ENCODE results near the gene NMUR1. TPM values are rescaled to one million over a fixed set of nuclear protein-coding genes. Genes with fewer than 3 reads are reported as not detected.

The NMUR1 gene
- total RNA-seq, 1 experiment from 2014 or later = not detected

DNA sequence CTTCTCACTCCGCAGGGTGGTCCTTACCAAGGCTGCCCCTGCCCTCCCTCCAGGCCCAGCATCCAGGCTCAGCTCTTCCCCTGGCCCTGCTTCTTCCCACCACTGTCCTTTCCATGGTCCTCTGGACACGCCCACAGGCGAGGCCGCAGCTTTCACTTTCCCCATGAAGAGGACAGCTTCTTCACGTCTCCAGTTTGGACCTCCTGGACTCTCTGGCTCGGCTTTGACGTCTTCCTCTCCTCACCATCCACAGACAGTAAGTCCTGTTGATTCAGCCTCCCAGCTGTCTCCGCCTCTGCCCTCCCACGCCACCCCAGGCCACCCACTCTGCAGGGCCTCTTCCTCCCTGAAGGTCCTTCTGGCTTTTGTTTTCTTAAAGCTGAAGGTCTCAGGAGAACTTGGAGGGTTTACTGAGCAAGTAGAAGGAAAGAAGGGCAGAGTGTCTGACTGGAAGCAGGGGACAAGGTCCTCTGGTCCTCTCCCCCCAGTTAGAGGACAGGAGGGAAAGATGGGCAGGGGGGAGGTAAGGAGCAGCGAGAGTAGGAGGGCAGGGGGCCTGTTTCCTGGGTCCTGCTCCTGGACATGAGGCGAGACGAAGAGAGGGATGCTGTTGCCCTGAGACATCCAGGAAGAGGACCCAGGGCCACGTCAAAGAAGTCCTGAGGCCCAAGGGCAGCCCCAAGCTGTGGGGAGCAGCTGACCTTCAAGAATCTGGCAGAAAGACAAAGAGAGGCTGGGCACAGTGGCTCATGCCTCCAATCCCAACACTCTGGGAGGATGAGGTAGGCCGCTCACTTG is 24.7 kb upstream of the NMUR1 start:
- no peak for DNase-seq (ENCODE audit: low read depth)

GRCh38 chr2:231554327-231554726 is 24.1 kb upstream of the NMUR1 start:
- no peak for DNase-seq (ENCODE audit: low read depth)

- no peak for DNase-seq (ENCODE audit: low read depth)
These were observed 22.5 kb upstream of the NMUR1 start for GRCh38 chr2:231552752-231553151.

- DNase-seq (ENCODE audit: low read depth) = no peak
These were observed 19.4 kb upstream of the NMUR1 start for GRCh38 chr2:231549446-231550239.

DNA sequence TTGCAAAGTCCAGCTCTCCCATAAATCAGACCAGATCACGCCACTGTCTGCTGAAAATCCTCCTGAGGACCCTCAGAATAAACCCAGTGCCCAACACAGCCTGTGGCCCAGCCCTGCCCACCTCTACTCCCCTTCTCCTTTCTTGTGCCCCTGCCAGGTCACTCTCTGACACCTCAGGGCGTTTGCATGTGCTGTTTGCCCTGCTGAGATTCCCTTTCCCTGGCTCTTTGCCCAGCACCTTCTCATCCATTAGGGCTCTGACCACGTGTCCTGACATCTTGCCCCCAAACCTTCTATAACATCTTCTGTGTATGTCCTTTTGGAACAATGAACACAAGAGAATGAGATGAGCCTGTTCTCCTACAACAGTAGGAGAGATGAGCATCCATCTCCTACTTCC is 18.5 kb upstream of the NMUR1 start:
- no peak for DNase-seq (ENCODE audit: low read depth)

DNA sequence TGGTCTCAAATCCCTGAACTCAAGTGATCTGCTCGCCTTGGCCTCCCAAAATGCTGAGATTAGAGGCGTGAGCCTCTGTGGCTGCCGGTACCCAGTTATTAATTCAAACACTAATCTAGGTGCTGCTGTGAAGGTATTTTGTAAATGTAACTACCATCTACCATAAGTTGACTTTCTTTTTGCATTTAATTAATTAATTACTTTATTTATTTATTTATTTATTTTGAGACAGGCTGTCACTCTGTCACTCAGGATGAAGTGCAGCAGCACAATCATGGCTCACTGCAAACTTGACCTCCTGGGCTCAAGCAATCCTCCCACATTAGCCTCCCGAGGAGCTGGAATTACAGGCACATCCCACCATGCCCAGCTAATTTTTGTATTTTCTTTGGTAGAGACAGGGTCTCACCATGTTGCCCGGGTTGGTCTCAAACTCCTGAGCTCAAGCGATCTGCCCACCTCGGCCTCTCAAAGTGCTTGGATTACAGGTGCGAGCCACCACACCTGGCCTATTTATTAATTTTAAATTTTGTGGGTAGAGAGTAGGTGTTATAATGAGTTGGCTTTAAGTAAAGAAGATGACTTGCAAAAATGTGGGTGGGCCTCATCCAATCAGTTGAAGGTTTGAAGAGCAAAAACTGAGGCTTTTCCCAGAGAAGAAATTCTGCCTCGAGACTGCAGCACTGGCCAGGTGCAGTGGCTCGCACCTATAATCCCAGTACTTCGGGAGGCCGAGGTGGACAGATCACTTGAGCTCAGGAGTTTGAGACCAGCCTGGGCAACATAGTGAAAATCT is 17.3 kb upstream of the NMUR1 start:
- no peak for DNase-seq (ENCODE audit: low read depth)

- no peak for DNase-seq (ENCODE audit: low read depth)
These were observed 15.9 kb upstream of the NMUR1 start for GRCh38 chr2:231546014-231546715.

GRCh38 chr2:231545105-231545902 is 15.1 kb upstream of the NMUR1 start:
- peak; percentile 83 for DNase-seq (ENCODE audit: low read depth)

- no peak for DNase-seq (ENCODE audit: low read depth)
These were observed 11.9 kb upstream of the NMUR1 start for GRCh38 chr2:231542136-231542535.

- DNase-seq (ENCODE audit: low read depth) = no peak
These were observed 11.4 kb upstream of the NMUR1 start for GRCh38 chr2:231541645-231542044.

- DNase-seq (ENCODE audit: low read depth) = no peak
These were observed 9.7 kb upstream of the NMUR1 start for GRCh38 chr2:231539991-231540390.

DNA sequence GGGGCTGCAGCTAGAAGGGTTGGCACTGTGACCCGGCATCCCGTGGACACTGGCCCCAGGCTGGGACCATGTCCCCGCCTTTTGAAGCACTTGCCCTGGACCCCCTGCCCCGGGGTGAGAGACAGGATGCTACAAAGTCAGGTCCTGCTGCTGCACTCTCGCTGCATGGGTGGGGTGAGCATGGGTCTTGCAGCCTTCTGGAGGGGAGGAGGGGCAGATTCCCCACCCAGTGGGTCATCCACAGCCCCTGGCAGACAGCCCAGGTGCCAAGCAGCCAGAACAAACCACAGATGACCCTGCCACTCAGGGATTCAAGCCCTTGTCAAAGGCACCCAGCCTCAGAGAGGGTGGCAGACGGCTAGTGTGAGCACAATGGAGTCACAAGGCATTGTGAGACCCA is 5.7 kb upstream of the NMUR1 start:
- DNase-seq (ENCODE audit: low read depth) = no peak

- no peak for DNase-seq (ENCODE audit: low read depth)
These were observed 3.5 kb upstream of the NMUR1 start for GRCh38 chr2:231533777-231534125.

GRCh38 chr2:231533086-231533776 is 3.0 kb upstream of the NMUR1 start:
- DNase-seq (ENCODE audit: low read depth) = no peak

DNA sequence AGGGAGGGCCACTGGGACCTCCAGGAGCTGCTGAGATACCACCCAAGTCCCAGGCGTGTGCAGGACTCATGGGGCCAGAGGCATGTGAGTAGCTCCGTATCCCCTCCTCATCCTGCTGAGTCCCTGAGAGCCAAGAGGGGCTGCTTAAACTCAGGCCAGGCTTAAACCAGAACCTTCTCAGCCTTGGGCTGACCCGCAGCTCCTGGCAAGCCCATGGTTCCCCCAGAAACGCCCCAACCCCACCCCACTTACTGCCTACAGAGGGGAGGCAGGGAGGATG is 2.5 kb upstream of the NMUR1 start:
- no peak for DNase-seq (ENCODE audit: low read depth)

DNA sequence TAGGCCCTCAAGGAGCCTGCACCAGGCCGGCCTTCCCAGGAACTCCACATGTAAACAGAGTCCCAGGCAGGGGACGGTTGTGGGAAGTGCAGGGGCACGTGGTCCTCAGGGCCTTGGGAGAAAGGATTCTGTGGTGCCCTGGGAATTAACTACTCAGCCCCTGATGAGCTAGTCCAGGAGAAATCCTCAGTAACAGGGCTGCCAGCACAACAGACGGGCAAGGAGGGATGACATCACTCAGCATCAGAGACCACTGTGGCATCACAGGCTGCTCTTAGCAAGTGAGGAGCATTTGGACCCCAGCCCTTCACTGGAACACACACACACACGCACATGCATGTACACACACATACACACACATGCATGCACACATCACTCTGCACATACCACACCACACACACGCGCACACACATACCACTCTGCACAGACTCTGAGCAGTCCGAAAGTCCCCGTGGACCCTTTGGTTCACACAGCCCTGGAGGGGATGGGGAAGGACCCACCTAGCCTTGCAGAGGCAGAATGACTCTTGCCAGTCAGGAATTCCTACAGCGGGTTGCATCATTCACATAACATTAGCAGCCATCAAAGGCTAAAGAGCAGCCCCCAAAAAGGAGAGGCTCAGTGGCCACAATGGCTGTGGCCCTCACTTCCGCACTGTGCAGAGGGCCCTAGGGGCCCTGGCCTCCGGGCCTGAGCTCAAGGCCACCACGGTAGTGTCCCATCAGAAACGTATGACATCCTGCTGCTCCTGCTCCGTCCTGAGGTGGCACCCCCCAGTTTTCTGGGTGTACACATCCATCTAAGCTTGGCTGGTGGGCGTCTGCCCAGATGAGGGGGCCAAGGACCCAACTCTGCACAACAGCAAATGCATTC is 1.9 kb upstream of the NMUR1 start:
- DNase-seq (ENCODE audit: low read depth) = no peak

- DNase-seq (ENCODE audit: low read depth) = no peak
These were observed 1.2 kb upstream of the NMUR1 start for GRCh38 chr2:231531466-231531865.

GRCh38 chr2:231528636-231529030 is 1.6 kb downstream of the NMUR1 start:
- no peak for DNase-seq (ENCODE audit: low read depth)

- no peak for DNase-seq (ENCODE audit: low read depth)
These were observed 2.1 kb downstream of the NMUR1 start for GRCh38 chr2:231527955-231528635.
